DMS79 treated with DMSO at 0.1 percent for 48 hours (cell line): ENCODE data around the gene NR2E1.

Experiments
- DNase-seq: peaks from one replicate; lab custom pipeline; 2025; lab: John Stamatoyannopoulos, UW

NR2E1 gene

DNA sequence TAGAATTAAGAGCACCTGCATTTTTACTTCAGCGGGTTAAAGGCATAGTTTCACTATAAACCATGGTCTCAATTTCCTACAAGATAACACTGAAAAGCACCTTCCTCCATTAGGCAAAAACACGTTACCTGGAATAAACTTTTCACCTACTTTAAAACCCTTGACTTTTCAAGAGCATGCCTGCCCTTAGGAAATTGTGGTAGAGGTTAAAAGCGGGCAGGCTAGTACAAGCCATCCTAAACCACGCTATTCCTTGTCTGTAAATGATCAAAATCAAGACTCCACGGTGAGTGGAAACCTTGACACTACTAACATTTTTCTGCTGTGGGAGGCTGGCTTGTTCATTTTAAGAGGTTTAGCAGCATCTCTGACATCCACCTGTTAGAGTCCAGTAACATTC lies 43.9 kb downstream of the NR2E1 start:
- DNase-seq: peak; percentile 68

DNA sequence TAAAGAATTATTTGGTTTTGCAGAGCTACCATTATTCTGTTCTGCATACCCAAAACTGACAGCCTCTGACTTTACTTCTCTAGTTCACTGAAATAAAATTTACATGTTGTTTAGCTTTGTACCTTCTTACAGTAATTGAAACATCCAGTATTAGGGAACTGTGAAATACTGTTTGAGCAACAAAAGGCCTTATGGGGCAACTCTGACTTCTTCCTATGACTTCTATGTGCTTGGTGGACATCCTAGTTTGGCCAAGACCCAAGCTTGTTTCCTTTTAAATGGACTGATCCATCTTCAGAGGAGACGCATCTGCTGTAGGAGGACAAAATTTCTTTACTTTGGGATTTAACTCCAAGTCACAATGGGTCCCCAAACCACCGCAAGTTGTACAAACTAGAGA lies 44.7 kb downstream of the NR2E1 start:
- DNase-seq: no peak

DNA sequence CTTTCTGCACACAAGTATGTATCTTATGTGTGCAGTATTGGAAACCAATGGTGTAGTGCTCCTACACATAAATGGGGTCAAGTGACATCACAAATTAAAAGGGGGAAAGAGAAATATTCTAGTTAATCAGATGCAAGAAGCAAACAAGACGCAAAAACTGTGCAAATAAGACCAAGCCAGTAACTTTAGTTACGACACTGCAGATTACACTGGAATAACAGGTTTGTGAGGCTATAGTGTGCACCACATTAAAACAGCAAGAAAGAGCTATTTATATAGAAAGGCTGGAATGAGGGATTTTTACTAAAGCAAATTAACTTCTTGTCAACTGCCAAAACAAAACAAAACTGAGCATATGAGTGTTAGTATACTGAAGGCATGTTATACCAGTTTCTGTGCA lies 45.8 kb downstream of the NR2E1 start:
- DNase-seq: no peak

DNA sequence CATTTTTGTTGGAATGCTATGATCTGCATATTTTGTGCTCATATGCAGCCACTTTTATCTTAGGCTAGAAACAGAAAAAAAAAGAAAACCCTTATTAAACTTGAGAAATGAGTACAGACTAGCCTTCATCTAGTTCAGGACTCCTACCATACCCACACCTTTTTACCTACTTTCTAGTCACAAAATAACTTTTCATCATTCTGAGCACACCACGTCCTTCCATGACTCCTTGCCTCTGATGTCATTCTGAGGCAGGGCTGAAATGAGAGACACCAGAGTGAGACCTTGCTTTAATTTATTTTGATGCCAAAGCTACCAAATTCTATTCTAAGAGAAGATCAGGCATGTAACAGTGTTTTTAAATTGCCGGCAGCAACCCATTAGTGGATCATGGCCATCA lies 56.2 kb downstream of the NR2E1 start:
- DNase-seq: no peak

DNA sequence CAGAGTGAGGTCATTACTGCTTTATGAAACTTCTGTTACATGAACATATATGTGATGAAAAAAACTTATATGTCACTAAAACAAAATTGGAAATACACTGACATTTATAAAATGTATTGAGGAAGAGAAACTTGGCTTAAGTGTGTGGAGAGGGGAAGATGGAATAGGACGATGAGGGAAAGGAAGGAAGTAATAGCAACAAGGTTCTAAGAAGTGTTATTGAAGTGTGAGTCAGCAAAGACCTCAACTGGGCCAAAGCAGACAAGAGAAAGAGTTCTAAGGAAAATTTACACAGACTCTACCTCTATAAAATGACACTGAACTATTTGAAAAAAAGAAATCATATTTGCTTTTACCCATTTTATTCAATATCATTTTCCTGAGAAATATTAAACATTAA lies 56.7 kb downstream of the NR2E1 start:
- DNase-seq: no peak

DNA sequence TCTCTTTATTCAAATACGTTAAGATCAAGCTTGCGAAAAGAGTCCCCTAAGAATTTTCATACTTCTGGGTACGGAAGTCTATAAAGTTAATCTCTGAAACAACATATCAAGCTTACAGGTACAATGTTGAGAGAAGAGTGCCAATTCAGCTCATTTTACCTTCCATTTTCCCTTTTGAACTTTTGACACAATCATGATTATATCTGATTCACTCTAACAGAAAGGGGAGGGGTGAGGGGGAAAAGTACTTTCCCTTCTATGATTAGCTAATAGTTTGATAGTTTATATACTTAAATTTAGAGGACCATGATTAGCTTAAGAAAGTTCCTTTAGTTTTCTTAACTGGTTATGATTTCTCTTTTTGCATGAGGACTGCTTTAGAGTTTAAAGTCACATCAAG lies 61.5 kb downstream of the NR2E1 start:
- peak; percentile 52 for DNase-seq

DNA sequence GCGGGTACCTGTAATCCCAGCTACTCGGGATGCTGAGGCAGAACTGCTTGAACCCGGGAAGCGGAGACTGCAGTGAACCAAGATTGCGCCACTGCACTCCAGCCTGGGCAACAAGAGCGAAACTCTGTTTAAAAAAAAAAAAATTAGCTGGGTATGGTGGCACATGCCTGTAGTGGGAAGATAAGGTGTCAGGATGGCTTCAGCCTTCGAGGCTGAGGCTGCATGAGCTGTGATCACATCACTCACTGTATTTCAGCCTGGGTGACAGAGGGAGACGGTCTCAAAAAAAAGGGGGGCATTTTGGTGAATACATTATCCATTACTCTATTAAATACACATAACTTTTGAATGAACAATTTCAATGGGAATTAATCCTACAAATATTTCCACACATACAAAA lies 62.6 kb downstream of the NR2E1 start:
- no peak for DNase-seq

DNA sequence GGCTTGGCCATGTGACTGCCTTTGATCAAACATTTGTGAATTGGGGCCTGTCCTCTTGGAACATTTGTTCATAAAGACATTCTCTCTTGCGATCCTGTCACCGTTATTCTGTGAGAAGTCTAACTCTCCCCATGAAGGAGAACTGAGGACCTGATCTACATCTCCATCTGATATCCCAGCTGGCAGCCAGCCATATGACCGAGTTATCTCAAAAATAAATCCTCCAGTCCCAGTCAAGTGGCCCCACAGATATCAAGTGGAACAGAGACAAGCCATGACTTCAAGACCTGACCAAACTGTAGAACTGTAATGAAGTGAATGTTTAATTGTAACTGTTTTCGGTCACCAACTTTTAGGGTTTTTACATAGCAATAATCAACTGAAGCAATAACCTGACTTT lies 69.3 kb downstream of the NR2E1 start:
- no peak for DNase-seq

DNA sequence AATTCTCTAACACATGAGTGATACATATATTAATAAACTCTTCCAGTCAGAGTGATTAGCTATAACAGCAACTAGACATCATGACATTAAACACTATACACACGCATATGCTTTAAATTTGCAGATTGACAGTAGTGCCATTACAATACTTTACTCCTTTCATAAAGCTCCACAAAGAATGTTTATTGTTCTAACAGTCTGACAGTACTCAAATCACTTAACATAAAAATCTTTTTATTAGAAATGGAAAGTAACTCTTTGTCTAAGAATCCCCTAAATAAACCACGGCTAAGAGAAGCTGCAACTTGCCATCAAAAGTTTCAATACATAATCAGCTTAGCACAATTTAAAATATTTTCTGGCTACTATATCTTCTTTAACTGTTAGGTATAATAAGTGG lies 71.0 kb downstream of the NR2E1 start:
- no peak for DNase-seq

DNA sequence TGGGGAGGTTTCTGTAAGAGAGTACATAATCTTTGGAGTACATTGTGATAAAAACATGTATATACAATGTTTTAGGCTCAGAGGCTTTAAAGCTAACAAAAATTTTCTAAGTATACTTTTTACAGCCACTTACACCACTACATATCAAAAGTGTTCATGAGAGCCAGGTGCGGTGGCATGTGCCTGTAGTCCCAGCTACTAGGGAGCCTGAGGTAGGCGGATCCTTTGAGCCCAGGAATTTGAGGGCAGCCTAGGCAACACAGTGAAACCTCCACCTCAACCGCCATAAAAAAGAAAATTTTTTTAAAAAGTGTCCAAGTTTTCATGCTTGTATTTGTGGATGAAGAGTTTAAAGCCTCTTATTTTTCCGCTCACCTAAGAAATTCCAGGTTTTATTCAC lies 72.5 kb downstream of the NR2E1 start:
- no peak for DNase-seq
